Cardiac fibroblast (primary cell): Measurements from ENCODE around the gene INS.

ENCODE experiments used
- DNase-seq, 2 donors: peaks; one replicate each; pipeline versions ENCODE4 v3.0.0 to v3.0.0-alpha.2; 2010; ENCODE audit warnings: low read depth in 2 of 2
- H3K4me3 ChIP-seq, 2 donors: replicated peaks in 1 of 2; 1 replicate in 1 of 2; 2 replicates in 1 of 2; pipeline ENCODE4 v1.5.1; 2011; ENCODE audit warnings: low read depth in 2 of 2, low read length in 2 of 2, mild to moderate bottlenecking in 2 of 2, moderate library complexity in 1 of 2
- TF ChIP-seq, protein P1 (sequence below): IDR thresholded peaks from one replicate; pipeline ENCODE4 v1.5.1; 2011; ENCODE audit warnings: low read depth, mild to moderate bottlenecking, low read length, inconsistent platforms

Gene INS

DNA sequence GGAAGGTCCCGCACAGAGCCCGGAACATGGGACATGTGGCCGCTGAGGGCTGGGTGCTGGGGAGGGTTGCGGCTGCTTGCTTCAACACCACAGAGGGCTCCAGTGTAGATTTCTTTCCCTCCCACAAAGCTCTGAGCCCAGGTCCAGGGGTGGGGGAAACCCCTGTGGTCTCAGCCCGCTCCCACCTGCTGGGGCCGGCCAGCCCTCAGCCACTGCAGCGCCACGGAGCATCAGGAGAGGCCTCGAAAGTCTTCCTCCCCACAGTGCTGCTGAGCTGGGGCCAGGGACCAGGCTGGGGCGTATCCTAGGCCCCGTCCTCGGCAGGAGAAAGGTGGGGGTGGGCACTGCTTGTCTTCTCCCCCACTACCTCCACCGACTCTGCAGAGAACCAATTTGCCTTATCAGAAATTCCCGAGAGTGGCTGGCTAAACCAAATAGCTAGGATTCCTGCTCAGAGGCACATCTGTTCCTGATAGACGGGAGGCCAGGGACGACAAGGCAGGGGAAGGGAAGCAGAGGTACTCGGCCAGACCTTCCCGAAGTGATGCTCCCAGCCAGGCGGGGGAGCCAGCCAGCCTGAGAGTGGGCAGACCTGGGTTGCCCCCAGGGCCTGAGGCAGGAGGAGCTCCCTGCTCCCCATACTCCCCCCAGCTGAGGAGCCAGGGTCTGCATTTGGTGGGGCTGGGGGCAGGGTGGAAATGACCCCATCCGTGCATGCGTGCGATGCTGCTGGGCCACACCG lies 40.5 kb downstream of the INS start:
- no peak for DNase-seq
- H3K4me3 ChIP-seq, result no peak overlapping the region
- TF ChIP-seq, protein P1, sequence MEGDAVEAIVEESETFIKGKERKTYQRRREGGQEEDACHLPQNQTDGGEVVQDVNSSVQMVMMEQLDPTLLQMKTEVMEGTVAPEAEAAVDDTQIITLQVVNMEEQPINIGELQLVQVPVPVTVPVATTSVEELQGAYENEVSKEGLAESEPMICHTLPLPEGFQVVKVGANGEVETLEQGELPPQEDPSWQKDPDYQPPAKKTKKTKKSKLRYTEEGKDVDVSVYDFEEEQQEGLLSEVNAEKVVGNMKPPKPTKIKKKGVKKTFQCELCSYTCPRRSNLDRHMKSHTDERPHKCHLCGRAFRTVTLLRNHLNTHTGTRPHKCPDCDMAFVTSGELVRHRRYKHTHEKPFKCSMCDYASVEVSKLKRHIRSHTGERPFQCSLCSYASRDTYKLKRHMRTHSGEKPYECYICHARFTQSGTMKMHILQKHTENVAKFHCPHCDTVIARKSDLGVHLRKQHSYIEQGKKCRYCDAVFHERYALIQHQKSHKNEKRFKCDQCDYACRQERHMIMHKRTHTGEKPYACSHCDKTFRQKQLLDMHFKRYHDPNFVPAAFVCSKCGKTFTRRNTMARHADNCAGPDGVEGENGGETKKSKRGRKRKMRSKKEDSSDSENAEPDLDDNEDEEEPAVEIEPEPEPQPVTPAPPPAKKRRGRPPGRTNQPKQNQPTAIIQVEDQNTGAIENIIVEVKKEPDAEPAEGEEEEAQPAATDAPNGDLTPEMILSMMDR, result no peak

DNA sequence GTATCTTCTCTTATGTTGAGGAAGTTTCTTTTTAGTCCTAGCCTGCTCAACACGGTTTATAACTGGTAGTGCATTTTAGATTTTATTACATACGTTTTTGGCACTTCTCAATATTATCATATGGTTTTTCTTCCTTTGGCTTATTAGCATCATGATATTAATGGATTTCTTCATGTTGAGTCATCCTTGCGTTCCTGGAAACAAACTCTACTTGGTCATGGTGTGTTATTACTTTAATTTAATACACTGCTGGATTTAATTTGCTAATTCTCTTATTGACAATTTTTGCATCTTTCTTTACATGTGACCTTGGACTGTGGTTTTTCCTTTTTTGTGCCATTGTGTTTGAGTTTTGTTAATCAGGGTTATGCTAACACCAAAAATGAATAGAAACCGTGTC lies 42.3 kb downstream of the INS start:
- no peak overlapping the region for H3K4me3 ChIP-seq
- DNase-seq, result no peak
- TF ChIP-seq, protein P1, result no peak

DNA sequence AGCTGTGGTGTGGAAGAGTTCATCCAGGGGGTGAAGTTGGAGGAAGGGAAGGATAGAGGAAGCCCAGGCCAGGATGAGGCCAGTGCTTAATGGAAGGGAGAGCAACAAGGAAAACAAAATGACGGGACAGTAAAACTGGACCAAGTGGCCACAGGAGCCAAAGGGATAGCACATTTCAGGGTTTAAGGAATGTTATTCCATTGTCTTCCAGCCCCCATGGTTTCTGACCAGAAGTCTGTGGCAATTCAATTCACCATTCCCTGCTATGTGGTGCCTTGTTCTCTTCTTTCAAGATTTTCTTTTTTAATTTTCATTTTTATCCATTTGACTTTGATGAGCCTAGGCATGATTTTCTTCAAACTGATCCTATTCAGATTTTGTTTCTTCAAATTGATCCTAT lies 44.3 kb downstream of the INS start:
- no peak overlapping the region for H3K4me3 ChIP-seq
- TF ChIP-seq, protein P1, result no peak
- no peak for DNase-seq

DNA sequence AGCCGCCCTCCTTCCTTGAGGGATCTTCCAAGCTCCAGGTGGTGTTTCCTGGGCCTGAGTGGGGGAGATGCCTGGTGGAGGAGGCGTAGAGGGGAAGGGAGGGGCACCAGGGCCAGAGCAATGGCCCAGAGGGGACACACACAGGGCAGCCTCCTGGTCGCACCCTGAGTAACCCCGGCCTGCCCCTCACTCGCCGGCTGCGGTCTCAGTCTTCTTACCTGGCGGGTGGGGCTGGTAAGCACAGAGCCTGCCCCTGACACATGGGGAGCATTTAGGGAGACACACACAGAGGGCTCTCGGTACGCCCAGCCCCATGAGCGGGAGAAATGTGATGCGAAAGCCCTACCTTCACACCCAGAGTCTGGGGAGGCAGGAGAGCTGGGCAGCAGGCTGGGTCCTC lies 45.7 kb downstream of the INS start:
- TF ChIP-seq, protein P1, result no peak
- no peak overlapping the region for H3K4me3 ChIP-seq
- DNase-seq, result no peak

DNA sequence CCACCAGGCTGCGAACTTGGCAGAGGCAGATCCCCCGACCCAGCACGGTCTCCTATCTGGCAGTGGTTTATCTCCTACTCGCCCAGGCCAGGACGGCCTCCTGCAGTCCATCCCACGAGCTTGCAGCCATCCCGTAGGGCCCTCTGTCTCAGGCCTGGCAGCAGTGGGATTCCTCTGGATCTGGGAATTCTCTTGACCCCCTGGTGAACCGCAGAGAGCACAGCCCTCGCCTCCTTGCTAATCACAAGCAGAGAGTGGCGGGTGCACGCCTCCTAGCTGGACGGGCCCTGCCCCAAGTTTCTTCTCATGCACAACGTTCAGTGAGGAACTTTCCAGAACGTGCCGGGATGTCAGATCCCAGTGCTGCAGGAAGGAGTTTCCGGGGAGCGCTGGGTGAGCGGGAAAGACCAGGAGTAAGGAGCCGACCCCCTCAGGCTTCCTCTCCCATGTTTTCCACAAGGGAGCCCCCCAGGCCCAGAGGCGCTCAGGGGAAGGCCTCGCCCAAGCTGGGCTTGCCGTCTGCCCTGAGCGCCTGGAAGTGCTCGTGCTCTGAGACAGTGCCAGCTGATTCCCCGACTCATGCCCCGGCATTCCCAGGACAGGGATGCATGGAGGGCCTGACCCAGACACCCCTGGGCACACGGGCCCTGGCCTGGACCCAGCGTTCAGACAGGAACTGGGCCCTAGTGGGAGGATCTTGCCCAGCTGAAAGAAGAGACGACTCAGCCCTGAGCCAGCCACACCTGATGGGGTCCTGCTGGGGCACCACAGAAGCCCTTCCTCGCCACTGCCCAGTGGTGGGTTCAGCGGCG lies 46.4 kb downstream of the INS start:
- H3K4me3 ChIP-seq, result no peak overlapping the region
- TF ChIP-seq, protein P1, result no peak
- DNase-seq, result peak in 1 of 2 donors; percentile 19

DNA sequence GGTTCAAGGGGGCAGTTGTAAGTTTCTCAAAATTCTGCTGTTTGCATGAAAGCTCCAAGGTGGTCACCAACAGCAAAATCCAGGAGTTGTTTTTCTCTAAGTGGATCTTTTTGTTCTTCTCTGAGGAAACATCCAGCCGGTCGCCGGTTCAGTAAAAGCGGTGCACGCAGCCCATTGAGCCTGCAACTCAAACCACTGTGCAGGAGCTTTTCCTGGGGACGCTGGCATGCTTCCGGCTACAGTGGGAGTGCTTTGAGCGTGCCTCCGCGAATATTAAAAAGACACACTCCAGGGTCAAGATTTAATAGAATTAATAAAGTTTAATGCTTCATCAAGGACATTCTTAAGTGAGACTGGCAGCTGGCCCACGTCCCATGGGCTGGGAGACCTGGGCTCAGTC lies 47.2 kb downstream of the INS start:
- TF ChIP-seq, protein P1, result no peak
- DNase-seq, result no peak
- no peak overlapping the region for H3K4me3 ChIP-seq
